T-helper 1 cell treated with Interleukin-12 subunit alpha and Interleukin-12 subunit beta and Interleukin-4 antibody, amounts not matched to agents 30 μg/mL and 1 μg/mL, for 36 hours (primary cell): Measurements from ENCODE around the gene PTPRN2.

ENCODE experiments used
- H3K27ac Mint-ChIP-seq: one replicate; pipeline ENCODE4 v1.8.0; 2021; ENCODE audit warnings: mild to moderate bottlenecking, mixed read lengths
- H3K27me3 Mint-ChIP-seq: one replicate; pipeline ENCODE4 v1.8.0; 2021; ENCODE audit warnings: low read depth, mixed read lengths
- H3K36me3 Mint-ChIP-seq: one replicate; pipeline ENCODE4 v1.8.0; 2021; ENCODE audit warnings: low read depth, mixed read lengths
- H3K4me1 Mint-ChIP-seq: one replicate; pipeline ENCODE4 v1.8.0; 2021; ENCODE audit warnings: low read depth, mixed read lengths
- H3K4me3 Mint-ChIP-seq: one replicate; pipeline ENCODE4 v1.8.0; 2021; ENCODE audit warnings: mild to moderate bottlenecking, moderate library complexity, mixed read lengths
- H3K9me3 Mint-ChIP-seq: one replicate; pipeline ENCODE4 v1.8.0; 2021; ENCODE audit warnings: mixed read lengths

The PTPRN2 gene

DNA sequence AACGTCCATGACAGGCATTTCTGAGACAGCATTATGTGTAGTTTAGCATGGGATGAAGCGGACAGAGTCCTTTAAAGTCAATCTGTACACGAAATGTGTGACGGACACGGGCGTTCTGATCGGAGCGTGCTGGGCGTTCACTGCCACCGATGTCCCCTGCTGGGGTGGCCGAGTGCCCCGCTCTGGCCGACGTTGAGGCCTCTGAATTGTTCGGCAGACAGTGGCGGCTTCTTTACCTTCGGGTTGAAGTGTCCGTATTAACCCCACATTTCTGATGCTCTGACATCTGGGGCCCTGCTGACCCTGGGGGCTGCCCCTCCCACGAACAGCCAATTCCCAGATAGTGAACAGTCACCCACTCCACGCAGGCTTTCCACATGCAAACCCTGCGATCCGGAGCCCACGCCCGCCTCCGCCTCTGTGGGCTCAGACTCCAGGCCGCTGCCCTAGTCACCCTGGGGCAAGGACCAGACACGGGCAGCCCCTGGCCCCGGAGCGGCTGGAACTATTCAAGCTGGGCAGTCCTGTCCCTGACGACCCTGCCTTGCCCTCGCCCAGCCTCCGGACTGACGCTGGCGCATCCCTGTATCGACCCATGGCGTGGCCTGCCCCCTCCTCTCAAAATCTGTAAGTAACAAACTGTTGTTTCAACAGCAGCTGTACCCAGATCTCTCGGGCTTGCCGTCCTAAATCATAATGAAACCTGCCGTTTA, 445.7 kb downstream of the PTPRN2 start:
- H3K4me3 Mint-ChIP-seq: no peak overlapping the region
- H3K27me3 Mint-ChIP-seq: no peaks in the 10 kb centered on the region
- H3K4me1 Mint-ChIP-seq: no peaks in the 10 kb centered on the region
- peaks cover 32% of the 10 kb centered on the region for H3K9me3 Mint-ChIP-seq
- H3K27ac Mint-ChIP-seq: no peak overlapping the region
- H3K36me3 Mint-ChIP-seq: no peaks in the 10 kb centered on the region

DNA sequence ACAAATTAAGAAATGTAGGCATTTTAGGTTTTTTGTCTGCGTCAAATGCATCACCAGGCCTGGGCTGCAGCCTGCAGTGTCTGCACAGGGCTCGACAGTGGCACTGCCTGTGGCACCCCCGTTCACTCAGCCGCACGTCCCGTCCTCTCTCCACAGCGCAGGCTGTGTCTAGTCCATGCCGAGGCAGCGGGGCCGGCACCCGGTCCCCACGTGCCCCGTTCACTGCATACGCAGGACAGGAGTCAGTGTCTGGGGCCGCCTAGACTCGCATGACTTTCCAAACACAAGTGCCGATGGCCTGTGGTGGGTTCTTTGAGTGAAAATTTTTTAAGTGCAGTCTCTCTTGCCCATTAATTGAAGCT, 446.4 kb downstream of the PTPRN2 start:
- H3K4me1 Mint-ChIP-seq: no peaks in the 10 kb centered on the region
- no peaks in the 10 kb centered on the region for H3K27me3 Mint-ChIP-seq
- H3K9me3 Mint-ChIP-seq: peaks cover 32% of the 10 kb centered on the region
- no peak overlapping the region for H3K4me3 Mint-ChIP-seq
- H3K27ac Mint-ChIP-seq: no peak overlapping the region
- no peaks in the 10 kb centered on the region for H3K36me3 Mint-ChIP-seq

DNA sequence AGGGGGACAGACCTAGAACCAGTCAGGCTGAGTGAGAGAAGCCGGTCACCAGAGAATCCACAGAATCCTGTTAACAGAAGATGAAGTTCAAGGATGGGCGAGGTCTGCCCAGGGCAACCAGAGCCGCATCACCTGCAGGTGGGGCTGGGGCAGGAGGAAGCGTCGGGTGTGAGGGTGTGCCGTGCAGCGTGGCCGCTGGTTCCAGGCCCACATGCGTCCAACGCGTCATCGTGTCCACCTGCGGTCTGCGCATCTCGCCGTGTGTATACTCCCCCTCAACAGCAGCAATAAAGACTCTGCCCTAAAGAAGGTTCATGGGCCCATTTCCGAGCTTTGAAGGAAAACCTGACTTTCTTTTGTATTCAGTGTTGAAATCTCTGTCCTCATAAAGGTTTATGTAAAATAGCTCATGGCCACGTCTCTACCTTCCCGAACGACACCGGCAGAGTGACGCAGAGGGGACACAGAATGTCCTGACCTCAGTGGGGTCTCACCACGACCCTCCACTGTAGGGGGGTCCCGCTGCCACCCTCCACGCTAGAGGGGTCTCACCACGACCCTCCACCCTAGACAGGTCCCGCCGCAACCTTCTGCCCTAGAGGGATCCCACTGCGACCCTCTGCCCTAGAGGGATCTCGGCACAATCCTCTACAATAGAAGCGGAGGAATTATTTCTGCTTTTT, 446.9 kb downstream of the PTPRN2 start:
- Mint-ChIP-seq H3K27ac (no peak overlapping the region), H3K27me3 (no peaks in the 10 kb centered on the region), H3K9me3 (peaks cover 26% of the 10 kb centered on the region), H3K4me3 (no peak overlapping the region), H3K36me3 (no peaks in the 10 kb centered on the region), H3K4me1 (no peaks in the 10 kb centered on the region)

DNA sequence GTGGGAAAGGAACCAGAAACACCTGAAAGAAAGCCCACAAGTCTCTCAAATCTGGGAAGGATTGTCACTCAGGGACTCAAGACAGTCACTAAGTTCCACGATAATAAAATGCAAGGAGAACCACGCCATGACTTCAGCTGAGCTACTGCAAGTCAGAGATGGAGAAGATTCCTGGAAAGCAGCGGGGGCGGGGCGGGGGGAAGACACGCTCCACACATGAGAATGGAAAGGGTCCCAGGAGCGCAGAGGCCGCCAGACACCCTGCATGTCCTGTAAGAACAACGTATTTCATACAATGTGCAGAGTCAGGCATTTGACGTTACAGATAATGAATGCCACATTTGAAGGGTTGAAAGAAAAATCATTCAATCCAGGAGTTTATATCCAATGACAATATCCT, 448.1 kb downstream of the PTPRN2 start:
- H3K4me3 Mint-ChIP-seq: no peak overlapping the region
- no peak overlapping the region for H3K27ac Mint-ChIP-seq
- H3K4me1 Mint-ChIP-seq: no peaks in the 10 kb centered on the region
- H3K27me3 Mint-ChIP-seq: no peaks in the 10 kb centered on the region
- peaks cover 25% of the 10 kb centered on the region for H3K9me3 Mint-ChIP-seq
- no peaks in the 10 kb centered on the region for H3K36me3 Mint-ChIP-seq

DNA sequence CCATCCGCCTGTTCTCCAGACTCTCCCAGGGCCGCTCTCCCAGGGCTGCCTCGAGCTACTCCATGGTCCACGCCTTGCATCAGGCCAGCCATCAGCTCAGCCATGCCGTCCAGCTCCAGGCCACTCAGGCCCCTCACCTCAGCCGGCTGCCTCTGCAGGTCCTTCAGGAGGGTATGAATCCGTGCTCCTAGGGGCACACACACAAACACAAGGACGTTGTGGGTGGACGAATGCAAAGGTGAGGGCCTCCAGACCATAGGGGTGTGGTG, 449.4 kb downstream of the PTPRN2 start:
- Mint-ChIP-seq H3K9me3 (peaks cover 18% of the 10 kb centered on the region), H3K4me1 (no peaks in the 10 kb centered on the region), H3K27ac (no peak overlapping the region), H3K4me3 (no peak overlapping the region), H3K36me3 (no peaks in the 10 kb centered on the region), H3K27me3 (no peaks in the 10 kb centered on the region)

DNA sequence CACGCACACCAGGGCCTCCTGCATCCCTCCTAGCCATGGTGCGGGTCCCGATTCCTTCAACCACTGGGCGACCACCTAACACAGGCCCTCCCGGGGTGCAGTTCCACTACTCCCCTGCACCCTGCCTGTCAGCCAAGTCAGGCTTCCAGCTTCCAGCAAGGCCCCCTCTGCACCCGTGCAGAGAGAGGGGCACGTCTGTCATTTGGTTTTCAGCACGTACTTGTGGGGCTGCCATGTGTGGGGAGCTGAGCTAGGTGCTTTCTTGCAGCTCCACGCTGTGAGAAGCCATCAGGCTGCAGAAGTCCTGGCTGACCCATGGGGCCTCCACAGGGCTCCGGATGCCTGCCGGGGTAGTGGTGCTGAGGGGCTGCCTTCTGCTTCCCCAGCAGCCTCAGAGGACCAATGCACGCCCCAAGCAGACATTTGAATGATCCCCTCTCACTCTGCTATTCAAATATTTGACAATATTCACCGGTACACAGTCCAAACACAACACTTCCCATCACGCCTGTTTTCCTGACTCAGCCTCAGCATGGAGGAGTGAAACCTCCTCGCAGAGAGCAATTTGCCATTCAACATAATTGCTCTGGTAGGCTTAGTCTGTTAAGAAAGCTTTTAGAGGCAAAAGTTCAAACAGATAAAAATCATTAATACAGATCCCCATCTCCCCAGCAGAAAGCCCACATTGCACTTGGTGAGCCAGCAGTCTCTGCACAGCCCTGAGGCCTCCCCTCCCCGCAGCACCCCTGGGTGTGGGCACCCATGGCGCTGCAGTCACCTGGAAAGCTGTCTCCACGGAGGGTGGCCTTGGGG, 449.9 kb downstream of the PTPRN2 start:
- Mint-ChIP-seq H3K27ac (no peak overlapping the region), H3K4me3 (no peak overlapping the region), H3K27me3 (no peaks in the 10 kb centered on the region), H3K36me3 (no peaks in the 10 kb centered on the region), H3K9me3 (peaks cover 12% of the 10 kb centered on the region), H3K4me1 (no peaks in the 10 kb centered on the region)

DNA sequence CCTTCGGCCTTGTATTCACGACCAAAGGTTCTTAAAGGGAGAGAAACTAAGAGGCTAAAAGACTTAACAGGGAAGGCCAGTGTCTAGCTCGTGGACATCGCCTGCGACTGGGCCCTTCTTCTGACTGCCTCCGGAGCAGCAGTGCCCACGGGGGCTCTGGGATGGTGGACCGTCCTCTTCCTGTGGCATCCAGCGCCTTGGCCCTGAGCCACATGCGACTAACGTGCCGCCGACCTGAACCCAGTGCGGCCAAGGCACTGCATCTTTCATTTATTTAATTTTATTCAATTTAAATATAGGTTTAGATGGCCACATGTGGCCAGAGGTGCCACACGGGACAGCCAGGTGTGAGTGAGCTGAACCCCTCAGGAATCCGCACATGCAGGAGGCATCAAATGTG, 451.7 kb downstream of the PTPRN2 start:
- no peaks in the 10 kb centered on the region for H3K27me3 Mint-ChIP-seq
- no peak overlapping the region for H3K27ac Mint-ChIP-seq
- no peaks in the 10 kb centered on the region for H3K4me1 Mint-ChIP-seq
- no peaks in the 10 kb centered on the region for H3K36me3 Mint-ChIP-seq
- H3K9me3 Mint-ChIP-seq: peaks cover 8% of the 10 kb centered on the region
- H3K4me3 Mint-ChIP-seq: no peak overlapping the region

DNA sequence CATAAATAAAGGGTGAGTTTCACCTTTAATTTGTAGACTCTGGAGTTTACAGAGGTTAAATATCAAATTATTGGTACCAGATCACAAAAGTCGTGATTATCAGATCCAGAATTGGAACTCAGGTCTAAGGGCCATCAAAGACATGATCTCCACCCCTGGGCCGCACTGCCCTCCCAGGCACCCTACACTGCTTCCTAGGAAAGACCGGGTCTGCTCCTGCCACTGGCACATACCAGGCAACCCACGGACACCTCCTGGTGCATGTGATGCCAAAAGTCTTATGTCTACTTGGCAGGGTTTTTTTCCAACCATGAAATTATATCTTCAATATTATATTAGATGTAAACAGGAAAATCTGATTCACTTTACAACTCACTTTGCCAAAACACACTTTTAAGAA, 452.8 kb downstream of the PTPRN2 start:
- Mint-ChIP-seq H3K27ac (no peak overlapping the region), H3K27me3 (no peaks in the 10 kb centered on the region), H3K4me1 (no peaks in the 10 kb centered on the region), H3K9me3 (peaks cover 2% of the 10 kb centered on the region), H3K4me3 (no peak overlapping the region), H3K36me3 (no peaks in the 10 kb centered on the region)

DNA sequence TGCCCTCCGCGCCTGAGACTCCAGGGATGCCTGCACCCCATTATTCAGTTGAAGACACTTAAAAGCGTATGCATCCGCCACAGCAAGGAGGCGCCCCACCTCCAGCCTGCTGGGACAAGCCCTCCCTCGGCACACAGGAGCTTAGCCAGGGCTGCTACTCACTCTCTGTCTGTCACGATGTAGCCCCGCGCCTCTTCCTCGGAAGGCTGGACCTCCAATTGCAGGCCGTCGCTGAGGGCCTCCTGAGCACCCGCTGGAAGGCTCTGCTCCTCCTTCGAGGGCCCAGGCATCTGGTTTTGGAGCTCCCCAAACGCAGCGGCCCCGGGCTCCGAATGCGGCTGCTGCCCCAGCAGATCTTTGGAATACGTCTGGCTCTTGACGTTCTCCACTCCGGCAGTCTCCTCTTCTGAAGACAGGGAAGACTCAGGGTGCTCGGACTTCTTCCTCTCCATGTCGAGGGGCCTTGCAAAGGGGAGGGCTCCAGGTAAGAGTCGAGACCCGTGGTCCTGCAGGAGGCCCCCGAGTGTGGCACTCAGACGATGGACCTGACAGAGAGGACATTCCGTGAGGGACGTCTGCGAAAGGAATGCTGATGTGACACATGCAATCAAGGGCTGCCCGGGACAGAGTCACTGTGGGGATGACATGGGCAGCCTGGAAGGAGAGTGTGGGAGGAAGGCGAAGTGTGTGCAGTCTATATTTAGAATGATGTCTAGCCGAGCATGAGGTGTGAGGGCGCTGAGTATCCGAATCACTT, 453.9 kb downstream of the PTPRN2 start:
- Mint-ChIP-seq H3K36me3 (no peaks in the 10 kb centered on the region), H3K4me1 (no peaks in the 10 kb centered on the region), H3K27me3 (no peaks in the 10 kb centered on the region), H3K27ac (no peak overlapping the region), H3K9me3 (no peaks in the 10 kb centered on the region), H3K4me3 (no peak overlapping the region)

DNA sequence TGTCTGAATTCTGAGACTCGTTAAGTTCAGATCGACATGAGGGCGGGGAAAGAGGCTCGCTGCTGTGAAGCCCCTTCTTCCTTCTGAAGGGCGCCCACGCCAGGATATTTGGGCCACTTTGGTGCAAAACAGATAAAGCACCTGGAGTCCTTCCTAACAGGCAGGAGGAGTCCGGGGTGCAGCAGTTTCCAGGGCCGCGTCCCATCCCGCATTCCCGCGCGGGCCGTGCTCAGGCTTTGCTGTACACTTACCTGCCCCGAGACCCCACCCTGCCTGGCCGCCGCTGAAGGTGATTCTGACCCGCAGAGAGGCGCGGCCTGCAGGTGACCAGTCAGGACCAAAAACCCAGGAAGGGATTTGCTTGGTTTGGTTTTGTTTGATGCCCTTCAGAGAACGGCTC, 454.6 kb downstream of the PTPRN2 start:
- H3K4me3 Mint-ChIP-seq: no peak overlapping the region
- H3K27ac Mint-ChIP-seq: no peak overlapping the region
- no peaks in the 10 kb centered on the region for H3K4me1 Mint-ChIP-seq
- H3K36me3 Mint-ChIP-seq: no peaks in the 10 kb centered on the region
- no peaks in the 10 kb centered on the region for H3K9me3 Mint-ChIP-seq
- no peaks in the 10 kb centered on the region for H3K27me3 Mint-ChIP-seq

DNA sequence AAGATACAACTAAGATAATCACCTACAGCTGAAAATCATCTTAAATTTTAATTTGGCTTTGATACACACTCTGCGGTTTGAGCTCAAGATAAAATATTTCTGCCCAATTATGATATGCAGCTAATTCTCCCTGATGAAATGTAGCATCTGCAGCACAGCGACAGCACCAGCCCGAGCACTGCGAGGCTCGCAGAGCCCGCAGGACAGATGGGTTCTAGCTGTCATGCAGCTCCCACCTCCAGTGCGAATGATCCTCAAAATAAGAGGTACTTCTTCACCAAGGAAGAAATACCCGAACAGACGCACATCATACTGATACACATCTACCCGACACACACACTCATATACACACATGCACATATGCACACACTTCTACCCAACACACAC, 457.6 kb downstream of the PTPRN2 start:
- no peaks in the 10 kb centered on the region for H3K9me3 Mint-ChIP-seq
- H3K4me3 Mint-ChIP-seq: no peak overlapping the region
- H3K36me3 Mint-ChIP-seq: no peaks in the 10 kb centered on the region
- no peak overlapping the region for H3K27ac Mint-ChIP-seq
- no peaks in the 10 kb centered on the region for H3K4me1 Mint-ChIP-seq
- H3K27me3 Mint-ChIP-seq: no peaks in the 10 kb centered on the region

DNA sequence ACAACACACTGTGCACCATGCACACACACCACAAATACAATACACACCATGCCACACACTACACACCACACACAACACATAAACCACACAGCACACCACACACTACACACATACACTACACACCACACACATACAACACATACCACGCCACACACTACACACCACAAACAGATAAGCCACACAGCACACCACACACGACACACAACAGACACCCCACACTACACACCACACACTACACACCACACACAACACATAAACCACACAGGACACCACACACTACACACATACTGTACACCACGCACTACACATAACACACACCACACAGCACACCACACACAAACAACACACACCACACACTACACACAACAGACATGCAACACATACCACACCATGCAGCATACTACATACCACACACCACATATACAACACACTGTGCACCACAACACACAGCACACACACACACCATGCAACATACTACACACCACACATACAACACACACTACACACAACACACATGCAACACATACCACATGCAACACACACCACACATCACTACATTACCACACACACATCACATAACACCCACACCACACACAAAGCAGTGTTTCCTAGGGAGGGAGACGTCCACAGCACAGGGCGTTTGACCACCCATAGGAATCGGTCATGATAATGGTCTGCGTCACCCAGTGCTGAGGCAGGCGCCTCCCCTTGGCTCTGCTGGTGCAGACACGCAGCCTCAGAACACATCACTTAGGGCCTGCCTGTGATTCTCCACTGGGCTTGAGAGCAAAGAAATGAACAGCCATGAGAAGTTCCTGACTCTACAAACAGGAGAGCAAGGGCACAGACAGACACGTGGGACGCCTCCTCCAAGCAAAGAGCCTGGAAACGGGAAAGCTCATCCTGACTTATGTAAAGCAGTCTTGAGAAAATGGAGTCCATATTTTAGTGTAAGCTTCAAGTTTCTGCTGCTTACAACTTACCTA, 458.3 kb downstream of the PTPRN2 start:
- Mint-ChIP-seq H3K4me1 (no peaks in the 10 kb centered on the region), H3K9me3 (peaks cover 5% of the 10 kb centered on the region), H3K27me3 (no peaks in the 10 kb centered on the region), H3K4me3 (no peak overlapping the region), H3K27ac (no peak overlapping the region), H3K36me3 (no peaks in the 10 kb centered on the region)

DNA sequence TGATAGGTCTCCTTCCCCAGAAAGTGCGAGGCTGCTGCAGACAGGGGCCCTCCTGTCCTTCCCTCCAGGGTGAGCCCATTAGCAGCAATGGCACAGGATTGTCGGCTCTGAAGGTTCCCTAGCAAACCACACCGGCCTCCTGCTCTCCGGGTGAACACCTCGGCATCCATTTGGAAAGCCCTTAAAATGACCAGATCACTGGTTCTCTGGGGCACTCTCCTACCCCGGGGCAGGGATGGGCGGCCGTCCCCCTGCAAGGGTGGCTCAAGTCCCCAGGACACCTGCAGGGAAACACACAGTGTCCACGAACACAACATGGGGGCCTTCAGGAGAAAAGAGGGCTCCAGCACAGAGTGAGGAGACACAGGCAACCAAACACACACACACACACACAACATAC, 459.1 kb downstream of the PTPRN2 start:
- Mint-ChIP-seq H3K4me3 (no peak overlapping the region), H3K4me1 (no peaks in the 10 kb centered on the region), H3K27ac (no peak overlapping the region), H3K9me3 (peaks cover 11% of the 10 kb centered on the region), H3K27me3 (no peaks in the 10 kb centered on the region), H3K36me3 (no peaks in the 10 kb centered on the region)

DNA sequence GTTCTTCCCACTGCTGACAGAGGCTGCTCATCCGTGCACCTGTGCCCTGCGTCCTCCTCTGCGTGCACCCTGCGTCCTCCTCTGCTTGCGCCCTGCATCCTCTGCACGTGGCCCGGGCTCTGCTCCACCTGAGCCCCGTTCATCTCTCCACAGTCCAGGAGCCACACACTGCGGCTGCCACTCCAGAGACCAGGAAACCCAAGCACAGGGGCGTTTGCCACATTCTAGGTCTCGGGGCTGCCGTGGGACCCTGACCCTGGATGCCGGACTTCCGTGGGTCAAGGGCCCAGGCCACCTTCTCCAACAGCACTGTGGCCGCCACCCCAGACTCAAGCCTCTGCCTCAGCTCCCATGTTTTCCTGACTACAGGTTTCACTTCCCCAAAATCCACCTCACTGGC, 460.4 kb downstream of the PTPRN2 start:
- Mint-ChIP-seq H3K36me3 (no peaks in the 10 kb centered on the region), H3K27ac (no peak overlapping the region), H3K4me1 (no peaks in the 10 kb centered on the region), H3K27me3 (no peaks in the 10 kb centered on the region), H3K9me3 (peaks cover 22% of the 10 kb centered on the region), H3K4me3 (no peak overlapping the region)
